Putamen (tissue), 1 donor: ENCODE results near the gene SLC5A4.

Experiments
- DNase-seq: peaks from one replicate; pipeline ENCODE4 v3.0.0-alpha.2; 2016; ENCODE audit warnings: low spot score

The SLC5A4 gene

DNA sequence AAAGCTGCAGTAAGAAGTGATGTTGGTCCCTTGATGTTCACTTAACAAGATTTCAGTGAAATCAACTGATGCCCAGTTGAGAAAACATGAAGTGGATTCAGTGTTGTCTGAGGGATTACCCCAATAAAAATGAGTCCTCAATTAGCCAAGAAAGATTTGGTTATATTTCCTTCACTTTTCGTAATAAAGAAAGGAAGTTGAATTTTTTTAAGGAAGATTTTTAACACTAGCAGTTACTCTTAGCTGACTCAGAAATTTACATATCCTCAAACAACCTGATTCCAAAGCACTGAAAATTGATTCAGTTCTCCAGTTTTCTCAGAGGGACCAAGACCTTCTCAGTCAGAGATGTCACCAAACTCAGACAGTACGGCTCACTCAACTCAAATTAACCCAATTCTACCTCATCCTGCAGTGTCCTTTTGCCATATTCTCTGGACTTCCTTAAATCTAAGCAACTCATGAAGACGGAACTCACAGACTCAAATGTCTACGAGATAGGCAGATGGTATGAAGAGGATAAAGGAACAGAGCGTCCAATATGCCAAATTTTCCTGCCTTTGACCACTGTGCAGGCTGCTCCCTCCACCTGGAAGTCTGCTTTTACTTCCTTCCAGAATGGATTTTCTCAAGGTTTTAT lies 22.8 kb downstream of the SLC5A4 start:
- no peak for DNase-seq

DNA sequence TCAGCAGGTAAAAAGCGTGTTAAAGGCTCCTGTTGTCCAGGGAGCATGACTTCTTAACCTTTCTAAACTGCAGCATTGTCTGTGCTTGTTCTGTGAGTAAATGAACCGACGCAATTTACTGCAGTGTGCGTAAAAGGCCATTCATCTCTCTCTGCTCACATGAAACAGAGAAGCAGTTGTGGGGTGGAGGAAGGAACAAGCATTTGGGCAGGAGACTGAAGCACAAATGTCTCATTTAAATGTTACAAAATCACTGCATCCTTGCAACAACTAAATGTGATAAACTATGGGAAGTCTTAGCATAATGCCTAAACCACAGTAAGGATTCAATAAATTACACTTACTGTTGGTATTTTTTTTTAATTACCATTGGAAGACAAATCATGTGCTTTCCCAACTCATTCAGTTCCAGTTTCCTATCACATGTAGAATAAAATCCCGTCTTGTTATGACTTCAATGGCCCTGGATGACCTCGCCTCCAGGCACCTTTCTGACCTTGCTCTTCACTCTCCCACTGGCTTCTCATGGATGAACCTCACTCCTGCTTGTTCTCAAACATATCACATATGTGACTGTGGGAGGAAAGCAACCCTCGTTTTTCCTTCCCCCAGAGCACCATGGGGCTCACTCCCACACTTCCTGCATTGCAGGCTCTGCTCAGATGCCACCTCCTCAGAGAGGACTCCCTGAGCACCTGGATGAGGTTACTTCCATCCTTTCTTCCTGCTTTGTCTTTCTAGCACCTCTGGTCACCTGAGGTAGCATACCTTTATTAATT lies 28.6 kb downstream of the SLC5A4 start:
- DNase-seq, result no peak

DNA sequence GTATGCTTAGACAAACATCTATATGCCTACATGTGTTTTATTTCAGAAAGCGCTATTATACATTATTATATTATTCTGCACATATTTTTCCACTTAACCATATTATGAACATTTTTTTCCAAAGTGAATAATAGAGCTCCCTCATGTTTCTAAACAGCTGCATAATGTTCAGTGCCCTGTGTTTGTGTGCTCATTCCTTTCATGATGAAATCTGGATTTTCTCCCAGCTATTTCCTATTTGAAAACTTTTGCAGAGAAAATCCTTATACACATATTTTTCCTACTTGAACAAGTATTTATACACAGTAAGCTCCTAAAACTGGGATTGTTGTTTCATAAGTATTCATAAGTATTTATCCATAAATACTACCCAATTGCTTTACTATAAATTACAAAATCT lies 32.2 kb downstream of the SLC5A4 start:
- DNase-seq, result no peak

DNA sequence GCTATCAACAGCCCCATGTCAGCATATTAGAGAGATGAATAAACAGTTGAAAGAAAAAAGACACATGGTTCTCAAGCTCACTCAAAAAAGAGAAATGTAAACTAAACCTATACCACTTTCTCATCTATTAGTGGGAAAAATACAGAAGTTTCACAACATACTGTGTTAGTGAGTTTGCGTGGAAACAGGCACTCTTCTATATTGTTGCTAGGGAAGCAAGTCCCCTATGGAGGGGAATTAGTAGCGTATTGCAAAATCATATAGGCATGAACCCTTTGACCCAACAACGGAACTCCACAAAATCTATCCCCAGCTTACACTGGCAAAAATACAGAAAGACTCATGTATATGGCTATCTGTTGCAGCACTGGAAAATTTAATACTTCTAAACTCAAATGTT lies 36.1 kb downstream of the SLC5A4 start:
- no peak for DNase-seq

DNA sequence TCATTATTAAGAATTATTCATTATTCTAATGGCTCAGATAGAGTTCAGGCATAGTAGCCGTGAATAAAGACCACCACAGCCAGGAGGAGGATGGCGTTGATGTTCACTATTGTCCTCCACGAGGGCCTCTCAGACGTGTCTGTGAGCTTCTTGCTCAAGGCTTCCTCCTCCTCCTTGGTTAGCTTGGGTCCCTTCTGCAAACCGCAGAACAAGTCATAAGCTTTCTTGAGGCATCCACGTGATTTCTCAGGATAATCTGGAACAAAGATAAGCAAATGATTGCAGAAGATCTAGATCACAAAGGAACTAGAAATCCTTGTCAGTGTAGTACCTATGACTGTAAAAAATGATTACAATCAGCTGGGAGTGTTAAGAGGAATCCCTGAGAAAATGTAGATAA lies 36.7 kb downstream of the SLC5A4 start:
- DNase-seq, result no peak

DNA sequence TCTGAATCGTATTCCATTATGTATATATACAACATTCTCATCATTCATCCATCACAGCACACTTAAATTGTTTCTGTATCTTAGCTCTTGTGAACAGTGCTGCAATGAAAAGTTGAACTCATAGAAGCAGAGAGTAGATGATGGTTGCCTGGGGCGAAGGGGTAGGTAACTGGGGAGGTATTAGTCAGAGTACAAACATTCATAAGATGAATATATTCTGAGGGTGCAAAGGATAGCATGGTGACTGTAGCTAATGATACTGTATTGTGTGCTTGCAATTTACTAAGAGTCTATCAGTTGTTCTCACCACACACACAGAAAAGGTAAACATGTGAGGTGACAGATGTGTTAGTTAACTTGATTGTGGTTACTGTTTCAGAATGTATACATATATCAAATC lies 37.7 kb downstream of the SLC5A4 start:
- no peak for DNase-seq

DNA sequence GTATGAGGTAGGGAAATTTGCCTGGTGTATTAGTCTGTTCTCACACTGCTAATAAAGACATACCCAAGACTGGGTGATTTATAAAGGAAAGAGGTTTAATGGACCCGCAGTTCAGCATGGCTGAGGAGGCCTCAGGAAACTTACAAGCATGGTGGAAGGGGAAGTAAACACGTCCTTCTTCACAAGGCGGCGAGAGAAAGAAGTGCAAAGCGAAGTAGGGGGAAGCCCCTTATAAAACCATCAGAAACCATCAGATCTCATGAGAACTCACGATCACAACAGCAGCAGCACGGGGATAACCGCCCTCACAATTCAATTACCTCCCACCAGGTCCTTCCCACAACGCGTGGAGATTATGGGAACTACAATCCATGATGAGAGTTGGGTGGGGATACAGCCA lies 38.2 kb downstream of the SLC5A4 start:
- DNase-seq, result no peak

DNA sequence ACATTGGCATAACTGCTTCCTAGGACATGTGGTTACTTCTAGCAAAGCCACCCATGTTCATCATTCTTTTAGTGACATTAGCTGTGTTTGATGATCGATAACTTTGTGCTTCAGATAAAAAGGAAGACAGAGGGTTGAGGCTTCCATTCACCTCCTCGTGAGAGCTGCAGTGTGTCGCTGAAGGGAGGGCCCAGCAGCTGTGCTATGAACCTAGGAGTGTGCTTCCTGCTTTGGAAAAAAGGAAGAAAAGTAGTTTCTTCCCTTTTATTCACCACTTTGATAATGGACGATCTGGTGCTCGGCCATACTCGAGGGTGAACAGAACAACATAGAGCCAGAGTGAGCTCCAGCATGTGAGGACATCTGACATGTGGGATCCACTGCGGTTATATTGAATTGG lies 44.1 kb downstream of the SLC5A4 start:
- DNase-seq, result no peak

DNA sequence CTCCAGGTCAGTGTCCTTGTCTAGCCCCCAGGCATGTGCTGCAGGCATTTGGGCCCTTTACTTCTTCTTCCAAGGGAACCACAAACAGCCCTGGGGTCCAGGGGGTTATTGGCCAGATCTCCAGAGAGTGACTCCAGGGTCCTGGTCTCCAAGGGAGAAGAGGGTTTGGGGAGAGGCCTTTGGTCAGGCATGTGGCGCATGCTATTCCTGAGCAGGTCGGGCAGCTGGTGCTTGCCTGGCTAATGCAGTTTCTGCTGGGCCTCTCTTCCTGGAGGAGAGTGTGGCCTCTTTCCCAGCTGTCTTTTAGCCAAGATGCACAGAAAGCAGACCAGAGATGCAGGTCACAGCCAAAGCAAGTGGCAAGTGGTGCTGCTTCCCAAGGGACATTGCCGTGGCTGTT lies 46.5 kb downstream of the SLC5A4 start:
- no peak for DNase-seq

DNA sequence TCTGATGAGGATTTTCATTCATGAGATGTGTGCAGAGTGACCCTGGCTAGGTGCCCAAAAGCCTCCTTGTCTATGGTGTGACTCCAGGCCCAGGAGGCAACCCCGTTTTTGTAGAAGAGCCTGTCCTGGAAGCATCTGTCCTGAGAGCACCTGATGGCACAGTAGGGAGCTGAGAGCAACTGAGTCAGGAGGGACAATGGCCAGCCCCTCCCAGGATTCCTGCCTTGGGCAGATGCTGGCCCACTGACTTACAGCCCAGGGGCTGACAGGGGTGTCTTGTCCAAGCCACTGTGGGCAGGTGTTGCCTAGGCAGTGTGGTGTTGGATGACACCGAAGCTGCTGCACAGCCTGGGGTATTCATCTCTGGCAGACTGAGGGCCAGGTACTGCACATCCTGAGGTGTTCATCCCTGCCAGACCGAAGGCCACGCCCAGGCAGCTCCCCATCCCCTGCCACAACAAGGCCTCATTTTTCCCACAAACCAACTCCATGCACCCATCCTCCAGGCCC lies 47.1 kb downstream of the SLC5A4 start:
- DNase-seq, result no peak

DNA sequence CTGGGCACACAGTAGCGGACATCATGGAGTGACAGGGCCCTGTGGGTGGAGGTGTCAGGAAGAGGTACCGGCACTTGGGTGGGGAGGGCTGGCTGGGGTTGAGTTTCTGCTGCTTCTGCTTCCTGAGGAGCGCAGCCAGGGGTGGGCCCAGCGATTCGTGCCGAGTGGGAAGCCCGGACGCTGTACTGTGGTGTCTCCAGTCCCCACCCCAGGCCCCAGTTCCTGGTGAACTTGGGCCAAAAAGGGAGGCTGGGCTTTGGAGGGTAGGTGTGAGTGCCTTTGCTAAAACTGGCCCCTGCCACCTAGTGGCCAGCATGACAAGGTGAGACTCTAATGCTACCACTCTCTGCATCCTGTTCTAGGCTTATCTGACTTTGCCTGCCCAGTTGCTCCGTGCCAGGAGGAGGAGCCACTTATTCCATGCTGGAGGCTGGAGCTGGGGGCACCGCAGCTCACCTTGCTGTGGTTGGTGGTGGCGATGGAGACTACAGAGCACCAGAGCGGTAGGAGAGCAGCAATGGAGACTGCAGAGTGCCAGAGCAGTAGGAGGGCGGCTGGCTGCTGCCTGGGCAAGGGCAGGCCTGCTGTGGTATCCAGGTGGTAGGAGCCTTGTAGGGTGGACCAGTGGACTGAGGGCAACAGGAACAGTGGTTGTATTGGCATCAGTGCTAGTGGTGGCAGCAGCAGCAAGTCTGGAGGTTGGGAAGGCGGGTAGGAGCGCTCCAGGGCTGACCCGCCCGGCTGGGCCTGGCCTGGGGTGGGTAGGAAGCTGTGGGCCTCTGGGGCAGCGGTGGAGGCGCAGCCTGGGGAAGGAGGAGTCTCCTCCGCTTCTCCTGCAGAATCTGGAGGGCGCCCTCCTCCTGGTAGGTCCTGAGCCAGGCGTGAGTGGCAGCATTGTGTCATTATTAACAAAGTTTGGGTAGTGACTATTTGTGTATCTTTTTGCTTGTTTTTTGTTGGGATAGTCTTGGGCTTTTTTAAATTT lies 48.1 kb downstream of the SLC5A4 start:
- DNase-seq, result no peak

DNA sequence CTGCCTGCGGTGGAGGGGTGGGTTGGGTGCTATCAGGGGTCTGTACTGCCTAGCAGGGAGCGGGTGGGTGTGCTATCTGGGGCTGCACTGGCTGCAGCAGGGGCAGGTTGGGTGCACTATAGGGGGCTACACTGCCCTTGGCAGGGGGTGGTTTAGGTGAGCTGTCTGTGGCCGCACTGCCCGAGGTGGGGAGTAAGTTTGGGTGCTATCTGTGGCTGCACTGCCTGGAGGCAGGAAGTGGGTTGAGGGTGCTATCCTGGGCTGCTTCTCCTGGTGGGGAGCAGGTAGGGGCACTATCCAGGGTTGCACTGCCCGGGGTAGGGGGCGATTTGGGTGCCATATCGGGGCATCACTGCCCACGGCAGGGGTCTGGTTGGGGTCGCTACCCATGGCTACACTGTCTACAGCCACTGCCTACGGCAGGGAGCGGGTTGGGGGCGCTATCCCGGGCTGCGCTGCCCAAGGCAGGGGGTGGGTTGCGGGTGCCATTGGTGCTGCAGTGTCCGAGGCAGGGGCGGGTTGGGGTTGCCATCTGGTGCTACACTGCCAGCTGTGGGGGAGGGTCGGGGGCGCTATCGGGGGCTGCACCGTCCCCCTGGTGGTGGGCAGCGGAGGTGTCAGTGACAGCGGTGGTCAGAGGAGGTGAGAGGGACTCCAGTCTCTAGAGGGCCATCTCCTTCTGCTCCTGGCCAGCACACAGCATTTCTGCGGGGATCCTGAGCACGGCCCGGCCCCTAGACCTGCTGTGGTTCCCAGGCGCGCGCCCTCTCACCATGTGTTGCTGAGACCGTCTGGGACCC lies 49.0 kb downstream of the SLC5A4 start:
- no peak for DNase-seq

DNA sequence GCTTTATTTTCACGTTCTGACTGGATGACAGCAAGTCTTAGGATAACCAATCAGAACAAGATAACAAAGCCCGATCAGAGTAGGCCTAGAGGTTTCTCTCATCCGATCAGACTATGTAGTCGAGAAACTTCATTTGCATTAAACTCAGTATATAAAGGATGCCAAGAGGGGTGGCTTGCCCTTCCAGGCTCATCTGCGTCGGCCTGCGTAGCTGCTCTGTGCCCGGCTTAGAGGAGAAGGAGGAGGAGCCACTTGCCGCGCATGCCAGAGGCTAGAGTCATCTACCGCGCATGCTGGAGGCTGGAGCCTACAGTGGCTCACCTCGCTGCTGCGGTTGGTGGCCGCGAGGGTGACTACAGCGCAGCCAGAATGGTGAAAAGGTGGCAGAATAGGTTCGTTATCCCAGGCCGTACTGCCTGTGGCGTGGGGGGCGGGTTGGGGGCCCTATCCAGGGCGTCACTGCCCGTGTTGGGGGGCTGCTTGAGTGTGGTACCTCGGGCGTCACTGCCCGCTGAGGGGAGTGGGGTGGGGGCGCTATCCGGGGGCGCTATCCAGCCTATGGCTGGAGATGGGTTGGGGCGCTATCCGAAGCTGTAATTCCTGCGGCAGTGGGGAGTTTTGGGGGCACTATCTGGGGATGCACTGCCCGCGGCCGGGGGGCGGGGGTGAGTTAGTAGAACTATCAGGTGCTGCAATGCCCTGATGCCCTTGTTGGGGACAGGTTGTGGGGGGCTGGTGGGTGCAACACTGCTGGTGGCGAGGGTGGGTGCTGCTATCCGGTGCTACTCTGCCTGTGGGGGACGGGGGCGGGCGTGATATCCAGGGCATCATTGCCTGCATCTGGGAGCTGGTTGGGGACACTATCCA lies 50.1 kb downstream of the SLC5A4 start, which contains the start of gene RFPL2:
RFPL2 (minus strand) TSS at position 218 of the 867 bp plus-strand sequence. CDS start 2,622 bp downstream, outside the sequence.
- DNase-seq, result peak; percentile 58

DNA sequence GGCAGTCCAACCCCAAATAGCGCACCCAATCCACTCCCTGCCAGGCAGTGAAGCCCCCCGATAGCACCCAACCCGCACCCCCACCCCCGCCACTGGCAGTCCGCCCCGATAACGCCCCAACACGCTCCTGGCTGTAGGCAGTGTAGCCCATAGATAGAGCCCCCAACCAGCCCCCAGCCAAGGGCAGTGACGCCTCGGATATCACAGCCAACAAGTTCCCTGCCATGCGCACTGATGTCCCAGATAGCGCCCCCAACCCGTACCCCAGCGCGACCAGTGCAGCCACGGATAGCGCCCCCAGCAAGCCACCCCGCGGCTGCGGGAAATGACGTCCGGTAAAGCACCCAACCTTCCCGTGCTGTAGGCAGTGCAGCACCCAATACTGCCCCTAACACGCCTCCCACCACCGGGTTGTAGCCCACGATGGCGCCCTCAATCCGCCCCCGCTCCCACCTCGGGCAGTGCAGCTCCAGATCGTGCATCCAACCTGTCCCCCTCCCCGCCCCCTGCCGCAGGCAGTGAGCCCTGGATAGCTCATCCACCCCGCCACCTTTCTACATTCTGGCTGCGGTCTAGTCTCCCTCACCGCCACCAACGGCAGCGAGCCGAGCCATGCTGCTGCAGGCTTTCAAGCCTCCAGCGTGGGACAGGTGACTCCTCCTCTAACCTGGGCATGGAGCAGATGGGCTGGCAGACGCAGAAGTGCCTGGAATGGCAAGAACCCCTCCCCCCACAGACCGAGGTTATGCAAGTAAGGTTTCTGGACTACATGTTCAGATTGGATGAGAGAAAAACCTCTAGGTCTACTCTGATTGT lies 50.9 kb downstream of the SLC5A4 start:
- no peak for DNase-seq

DNA sequence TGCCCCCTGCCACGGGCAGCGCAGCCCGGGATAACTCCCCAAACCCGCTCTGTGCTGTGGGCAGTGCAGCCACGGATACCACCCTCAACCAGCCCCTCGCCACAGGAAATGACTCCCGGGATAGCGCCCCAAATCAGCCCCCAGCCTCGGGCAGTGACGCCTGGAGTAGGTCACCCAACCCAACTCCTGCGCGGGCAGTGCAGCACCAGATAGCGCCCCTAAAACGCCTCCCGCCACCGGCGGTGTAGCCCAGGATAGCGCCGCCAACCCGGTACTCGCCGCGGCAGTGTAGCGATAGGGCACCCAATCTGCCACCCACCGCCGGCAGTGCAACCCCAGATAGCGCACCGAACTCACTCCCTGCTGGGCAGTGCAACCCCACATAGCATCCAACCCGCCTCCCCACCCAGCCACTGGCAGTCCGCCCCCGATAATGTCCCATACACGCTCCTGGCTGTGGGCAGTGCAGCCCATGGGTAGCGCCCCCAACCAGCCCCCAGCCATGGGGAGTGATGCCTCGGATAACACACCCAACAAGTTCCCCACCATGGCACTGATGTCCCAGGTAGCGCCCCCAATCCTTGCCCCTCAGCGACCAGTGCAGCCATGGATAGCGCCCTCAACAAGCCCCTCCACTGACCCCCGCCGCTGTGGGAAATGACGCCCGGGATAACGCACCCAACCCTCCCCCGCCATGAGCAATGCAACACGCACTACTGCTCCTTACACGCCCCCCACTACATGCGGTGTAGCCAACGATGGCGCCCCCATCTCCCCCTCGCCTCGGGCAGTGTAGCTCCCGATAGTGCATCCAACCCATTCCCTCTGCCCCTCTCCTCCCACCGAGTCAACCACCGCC lies 51.7 kb downstream of the SLC5A4 start:
- DNase-seq, result no peak

DNA sequence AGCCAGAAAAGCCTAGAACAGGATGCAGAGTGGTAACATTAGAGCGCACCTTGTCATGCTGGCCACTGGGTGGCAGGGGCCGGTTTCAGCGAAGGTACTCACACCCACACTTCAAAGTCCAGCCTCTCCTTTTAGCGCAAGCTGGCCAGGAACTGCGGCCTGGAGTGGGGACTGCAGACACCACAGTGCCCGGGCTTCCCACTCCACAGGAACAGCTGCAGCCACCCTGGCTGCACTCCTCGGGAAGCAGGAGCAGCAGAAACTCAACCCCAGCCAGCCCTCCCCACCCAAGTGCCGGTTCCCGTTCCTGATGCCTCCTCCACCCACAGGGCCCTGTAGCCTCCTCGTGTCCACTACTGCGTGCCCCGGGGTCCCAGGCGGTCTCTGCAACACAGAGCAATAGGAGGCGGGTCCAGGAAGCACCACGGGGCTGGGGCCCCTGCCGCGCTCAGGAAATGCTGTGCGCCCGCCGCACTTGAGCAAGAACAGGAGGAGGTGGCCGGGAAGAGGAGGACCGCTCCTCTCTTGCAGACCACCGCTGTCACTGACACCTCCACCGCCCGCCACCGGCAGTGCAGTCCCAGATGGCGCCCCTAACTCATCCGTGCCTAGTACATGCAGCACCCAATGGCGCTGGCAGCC lies 52.5 kb downstream of the SLC5A4 start:
- no peak for DNase-seq

DNA sequence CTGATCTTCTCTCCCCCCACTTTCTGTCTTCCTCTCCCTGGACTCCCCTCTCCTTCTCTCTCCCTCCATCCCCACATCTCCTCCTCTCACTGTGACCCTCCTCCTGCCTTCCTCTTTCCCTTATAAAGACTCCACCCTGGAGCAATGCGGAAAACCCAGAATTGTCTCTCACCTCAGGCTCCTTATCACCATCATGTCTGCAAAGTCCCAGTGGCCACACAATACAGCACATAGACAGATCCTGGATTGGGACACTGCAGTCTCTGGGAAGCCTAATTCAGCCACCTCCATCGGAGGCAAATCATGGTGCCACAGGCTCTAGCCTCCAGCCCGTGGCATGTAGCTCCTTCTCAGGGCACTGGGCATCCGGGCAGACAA lies 53.0 kb downstream of the SLC5A4 start:
- DNase-seq, result no peak

DNA sequence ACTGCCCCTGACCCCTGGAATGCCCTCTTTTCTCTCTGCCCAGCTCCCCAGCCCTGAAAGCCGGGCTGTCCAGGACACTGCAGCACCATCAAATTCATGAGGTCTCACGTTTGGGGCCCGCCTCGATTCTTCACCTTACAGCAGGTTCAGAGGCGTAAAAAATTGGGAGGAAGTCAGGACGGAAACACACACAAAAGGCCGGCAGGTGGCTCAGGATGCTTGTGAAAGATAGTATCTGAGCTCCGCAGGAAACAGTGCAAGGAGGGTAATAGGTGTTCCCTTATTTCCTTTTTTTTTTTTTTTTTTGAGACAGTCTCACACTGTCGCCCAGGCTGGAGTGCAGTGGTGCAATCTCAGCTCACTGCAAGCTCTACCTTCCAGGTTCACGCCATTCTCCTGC lies 54.4 kb downstream of the SLC5A4 start:
- DNase-seq, result no peak
